ENCODE results near the gene TIMD4.
"Not testable (repeated sequence)": the region's sequence is repeated elsewhere in the genome, so short reads cannot be mapped to it uniquely, and the experiment has no call there.

The TIMD4 gene

GRCh38 chr5:156963125-156963524 is at the start of gene TIMD4:
Gene TIMD4, minus strand, starts transcription at chr5:156963226. Its CDS starts 28 bp downstream, at chr5:156963198.
- no peak for DNase-seq (ENCODE audit: extremely low read depth in 1 of 2, low read depth in 1 of 2)

GRCh38 chr5:157006262-157006661 is 43.2 kb upstream of the TIMD4 start:
- DNase-seq (ENCODE audit: extremely low read depth in 1 of 2, low read depth in 1 of 2) = no peak

- DNase-seq (ENCODE audit: extremely low read depth in 1 of 2, low read depth in 1 of 2) = no peak
Observed at GRCh38 chr5:157004893-157005551, 42.0 kb upstream of the TIMD4 start.

GRCh38 chr5:156991714-156992113 is 28.7 kb upstream of the TIMD4 start:
- DNase-seq (ENCODE audit: extremely low read depth in 1 of 2, low read depth in 1 of 2) = no peak

- DNase-seq (ENCODE audit: extremely low read depth in 1 of 2, low read depth in 1 of 2) = no peak
Observed at GRCh38 chr5:156984064-156984463, 21.0 kb upstream of the TIMD4 start.

- no peak for DNase-seq (ENCODE audit: extremely low read depth in 1 of 2, low read depth in 1 of 2)
Observed at GRCh38 chr5:156981481-156981880, 18.5 kb upstream of the TIMD4 start.

- DNase-seq (ENCODE audit: extremely low read depth in 1 of 2, low read depth in 1 of 2) = no peak
Observed at GRCh38 chr5:156974328-156974727, 11.3 kb upstream of the TIMD4 start.

- no peak for DNase-seq (ENCODE audit: extremely low read depth in 1 of 2, low read depth in 1 of 2)
Observed at GRCh38 chr5:156971848-156972525, 9.0 kb upstream of the TIMD4 start.

GRCh38 chr5:156971415-156971814 is 8.4 kb upstream of the TIMD4 start:
- no peak for DNase-seq (ENCODE audit: extremely low read depth in 1 of 2, low read depth in 1 of 2)

GRCh38 chr5:156967386-156967785 is 4.4 kb upstream of the TIMD4 start:
- not testable (repeated sequence) for DNase-seq (ENCODE audit: extremely low read depth in 1 of 2, low read depth in 1 of 2)

GRCh38 chr5:156956321-156956720 is 6.7 kb downstream of the TIMD4 start:
- no peak for DNase-seq (ENCODE audit: extremely low read depth in 1 of 2, low read depth in 1 of 2)

- no peak for DNase-seq (ENCODE audit: extremely low read depth in 1 of 2, low read depth in 1 of 2)
Observed at GRCh38 chr5:156951359-156951758, 11.7 kb downstream of the TIMD4 start.

- no peak for DNase-seq (ENCODE audit: extremely low read depth in 1 of 2, low read depth in 1 of 2)
Observed at GRCh38 chr5:156950716-156951115, 12.3 kb downstream of the TIMD4 start.

GRCh38 chr5:156949424-156949823 is 13.6 kb downstream of the TIMD4 start:
- DNase-seq (ENCODE audit: extremely low read depth in 1 of 2, low read depth in 1 of 2) = no peak

GRCh38 chr5:156947925-156948324 is 15.1 kb downstream of the TIMD4 start:
- DNase-seq (ENCODE audit: extremely low read depth in 1 of 2, low read depth in 1 of 2) = no peak

GRCh38 chr5:156942064-156942463 is 21.0 kb downstream of the TIMD4 start:
- no peak for DNase-seq (ENCODE audit: extremely low read depth in 1 of 2, low read depth in 1 of 2)

GRCh38 chr5:156940462-156940861 is 22.6 kb downstream of the TIMD4 start:
- not testable (repeated sequence) for DNase-seq (ENCODE audit: extremely low read depth in 1 of 2, low read depth in 1 of 2)

GRCh38 chr5:156936972-156937371 is 26.1 kb downstream of the TIMD4 start:
- DNase-seq (ENCODE audit: extremely low read depth in 1 of 2, low read depth in 1 of 2) = no peak

GRCh38 chr5:156934450-156935211 is 28.4 kb downstream of the TIMD4 start:
- peak; percentile 8 to 23 for DNase-seq (ENCODE audit: extremely low read depth in 1 of 2, low read depth in 1 of 2)

- DNase-seq (ENCODE audit: extremely low read depth in 1 of 2, low read depth in 1 of 2) = no peak
Observed at GRCh38 chr5:156929366-156929948, 33.6 kb downstream of the TIMD4 start.

- DNase-seq (ENCODE audit: extremely low read depth in 1 of 2, low read depth in 1 of 2) = no peak
Observed at GRCh38 chr5:156927545-156927944, 35.5 kb downstream of the TIMD4 start.

Measured in activated CD8-positive, alpha-beta memory T cell treated with anti-CD3 and anti-CD28 coated beads for 1 hour (primary cell).